Measurements from ENCODE around the gene MBOAT2. TPM values are rescaled to one million over a fixed set of nuclear protein-coding genes. Genes with fewer than 3 reads are reported as not detected.
"Not testable (repeated sequence)": the region's sequence is repeated elsewhere in the genome, so short reads cannot be mapped to it uniquely, and the experiment has no call there.

MBOAT2 gene
- total RNA-seq, 4 donors from 2014 or later: 20.5 to 42.8 (median 24.4) TPM

GRCh38 chr2:8923183-8923582, 80.3 kb downstream of the MBOAT2 start:
- H3K27ac ChIP-seq: no peak overlapping the region
- no peaks in the 10 kb centered on the region for H3K9me3 ChIP-seq
- H3K4me1 ChIP-seq: no peaks in the 10 kb centered on the region
- intact Hi-C loops (cut with DNase I): no loop called here
- no peak overlapping the region for H3K4me3 ChIP-seq (replicated peaks in 1 of 3)
- 93 to 100% methylated on average over 1 of the region's 1 CpG for WGBS, 2 donors
- no peaks in the 10 kb centered on the region for H3K27me3 ChIP-seq
- DNase-seq: no peak
- TF ChIP-seq POLR2A (IDR thresholded peaks at IDR 0.05) (no peak), CTCF (IDR thresholded peaks at IDR 0.05) (no peak)
- H3K36me3 ChIP-seq: no peaks in the 10 kb centered on the region

GRCh38 chr2:8922431-8922830, 81.1 kb downstream of the MBOAT2 start:
- Histone ChIP-seq H3K9me3 (no peaks in the 10 kb centered on the region), H3K4me1 (no peaks in the 10 kb centered on the region), H3K4me3 (replicated peaks in 1 of 3) (no peak overlapping the region), H3K27ac (no peak overlapping the region), H3K27me3 (no peaks in the 10 kb centered on the region), H3K36me3 (no peaks in the 10 kb centered on the region)
- 72 to 80% methylated on average over 3 of the region's 3 CpGs for WGBS, 2 donors
- TF ChIP-seq CTCF (IDR thresholded peaks at IDR 0.05) (no peak), POLR2A (IDR thresholded peaks at IDR 0.05) (no peak)
- intact Hi-C loops (cut with DNase I): no loop called here
- DNase-seq: no peak

GRCh38 chr2:8918412-8918811, 85.1 kb downstream of the MBOAT2 start:
- intact Hi-C loops (cut with DNase I): no loop called here
- no peaks in the 10 kb centered on the region for H3K36me3 ChIP-seq
- H3K27me3 ChIP-seq: no peaks in the 10 kb centered on the region
- no peak for TF ChIP-seq CTCF (IDR thresholded peaks at IDR 0.05)
- no peak for TF ChIP-seq POLR2A (IDR thresholded peaks at IDR 0.05)
- H3K4me3 ChIP-seq (replicated peaks in 1 of 3): no peak overlapping the region
- no peak overlapping the region for H3K27ac ChIP-seq
- 92 to 97% methylated on average over 1 of the region's 1 CpG for WGBS, 2 donors
- H3K4me1 ChIP-seq: no peaks in the 10 kb centered on the region
- no peaks in the 10 kb centered on the region for H3K9me3 ChIP-seq
- DNase-seq: no peak

- no peaks in the 10 kb centered on the region for H3K9me3 ChIP-seq
- 96 to 97% methylated on average over 4 of the region's 4 CpGs for WGBS, 2 donors
- intact Hi-C loops (cut with DNase I): no loop called here
- H3K27ac ChIP-seq: no peak overlapping the region
- H3K4me1 ChIP-seq: no peaks in the 10 kb centered on the region
- TF ChIP-seq POLR2A (IDR thresholded peaks at IDR 0.05) (no peak), CTCF (IDR thresholded peaks at IDR 0.05) (no peak)
- no peaks in the 10 kb centered on the region for H3K27me3 ChIP-seq
- H3K36me3 ChIP-seq: no peaks in the 10 kb centered on the region
- H3K4me3 ChIP-seq (replicated peaks in 1 of 3): no peak overlapping the region
- DNase-seq: no peak
Observed at GRCh38 chr2:8915941-8916340, 87.5 kb downstream of the MBOAT2 start.

- H3K4me1 ChIP-seq; H3K4me3 ChIP-seq (replicated peaks in 1 of 3); H3K27ac ChIP-seq; H3K9me3 ChIP-seq; H3K36me3 ChIP-seq; DNase-seq; intact Hi-C loops (cut with DNase I); H3K27me3 ChIP-seq: not testable (repeated sequence)
- 97% methylated on average over 5 of the region's 5 CpGs for WGBS, 2 donors
Observed at GRCh38 chr2:8913767-8914166, 89.7 kb downstream of the MBOAT2 start.

GRCh38 chr2:8907764-8908288, 95.7 kb downstream of the MBOAT2 start:
- Histone ChIP-seq H3K9me3 (no peaks in the 10 kb centered on the region), H3K4me3 (replicated peaks in 1 of 3) (no peak overlapping the region), H3K36me3 (no peaks in the 10 kb centered on the region), H3K27me3 (no peaks in the 10 kb centered on the region), H3K27ac (no peak overlapping the region), H3K4me1 (peaks cover 0 to 7% of the 10 kb centered on the region in 2 donors)
- intact Hi-C loops (cut with DNase I): no loop called here
- whole genome bisulfite sequencing, 2 donors: 93 to 97% methylated on average over 3 of the region's 3 CpGs
- DNase-seq: no peak
- TF ChIP-seq POLR2A (IDR thresholded peaks at IDR 0.05) (no peak), CTCF (IDR thresholded peaks at IDR 0.05) (no peak)

- H3K27ac ChIP-seq; H3K4me1 ChIP-seq; DNase-seq; H3K9me3 ChIP-seq; H3K27me3 ChIP-seq; intact Hi-C loops (cut with DNase I); H3K36me3 ChIP-seq; H3K4me3 ChIP-seq (replicated peaks in 1 of 3): not testable (repeated sequence)
- 92 to 95% methylated on average over 7 of the region's 7 CpGs for WGBS, 2 donors
Observed at GRCh38 chr2:8903924-8904323, 99.6 kb downstream of the MBOAT2 start.

GRCh38 chr2:8902757-8903156, 100.7 kb downstream of the MBOAT2 start:
- intact Hi-C loops (cut with DNase I): not testable (repeated sequence)
- WGBS, 2 donors: 95 to 96% methylated on average over 7 of the region's 7 CpGs

More at GRCh38 chr2:8902757-8903156, 100.7 kb downstream of the MBOAT2 start:
- not testable (repeated sequence) for H3K27me3 ChIP-seq; H3K4me1 ChIP-seq; H3K36me3 ChIP-seq; H3K4me3 ChIP-seq (replicated peaks in 1 of 3); H3K27ac ChIP-seq; DNase-seq; H3K9me3 ChIP-seq
